Body of pancreas (tissue), 4 donors: ENCODE measurements around the gene SHF.

Experiments
- CTCF ChIP-seq, 7 experiments: fragments of 450-650 bp in 4 of 7; fragments of 200-600 bp in 3 of 7; sonication (generic) in 3 of 7; IDR thresholded peaks; one replicate each; pipeline ENCODE4 v1.5.1; 2016 to 2019; ENCODE audit warnings: antibody characterized with exemption in 7 of 7
- POLR2A ChIP-seq, 3 donors: fragments of 450-650 bp; IDR thresholded peaks; one replicate each; pipeline ENCODE4 v1.6.1; 2016; ENCODE audit warnings: antibody characterized with exemption in 3 of 3, mild to moderate bottlenecking in 2 of 3

GRCh38 chr15:45221967-45222366 lies 34.2 kb upstream of the SHF start:
- no peak for TF ChIP-seq CTCF (IDR thresholded peaks at IDR 0.05)
- no peak for TF ChIP-seq POLR2A (IDR thresholded peaks at IDR 0.05)
